Uterus (tissue), 2 donors: ENCODE data around the gene PEAK1.

ENCODE experiments used
- CTCF ChIP-seq, 4 experiments: fragments of 200-600 bp in 2 of 4; fragments of 450-650 bp in 2 of 4; sonication (generic) in 2 of 4; IDR thresholded peaks; one replicate each; pipeline ENCODE4 v1.5.1; 2016 to 2019; ENCODE audit warnings: antibody characterized with exemption in 4 of 4, mild to moderate bottlenecking in 2 of 4, moderate library complexity in 1 of 4
- POLR2A ChIP-seq, 2 donors: fragments of 450-650 bp; IDR thresholded peaks; one replicate each; pipeline ENCODE4 v1.6.1; 2016; ENCODE audit warnings: antibody characterized with exemption in 2 of 2, mild to moderate bottlenecking in 1 of 2, moderate library complexity in 1 of 2

DNA sequence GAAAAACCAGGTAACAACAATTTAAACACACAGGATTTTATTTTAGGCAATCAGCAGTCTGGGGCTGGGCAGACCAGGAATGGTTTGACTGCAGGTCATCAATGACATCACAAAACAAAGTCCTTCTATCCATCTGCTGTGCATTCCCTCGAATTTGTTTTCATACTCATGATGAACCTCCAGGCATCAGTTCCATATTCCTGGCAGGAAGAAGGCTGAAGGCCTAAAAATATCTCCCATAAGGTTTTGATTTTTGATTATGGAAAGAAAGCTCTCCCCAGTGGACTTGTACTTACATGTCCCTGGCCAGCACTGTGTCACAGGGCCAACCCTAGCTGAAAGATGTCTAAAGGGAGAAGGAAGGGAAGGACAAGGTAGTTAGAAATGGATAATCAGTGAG, 107.4 kb downstream of the PEAK1 start:
- TF ChIP-seq CTCF (IDR thresholded peaks at IDR 0.05) (no peak), POLR2A (IDR thresholded peaks at IDR 0.05) (no peak)
